GM18519 (cell line): ENCODE measurements around the gene ERMN.

Experiments used
- ATAC-seq: cut with Tn5 transposase; IDR thresholded peaks from one replicate; pipeline ENCODE4 v1.9.1; 2021; ENCODE audit warnings: mild to moderate bottlenecking, moderate library complexity; ENCODE audit not compliant: unreplicated experiment, low FRiP score

ERMN gene

GRCh38 chr2:157333304-157334047 is 7.9 kb upstream of the ERMN start:
- ATAC-seq = no peak

GRCh38 chr2:157329524-157329923 is 3.9 kb upstream of the ERMN start:
- ATAC-seq = no peak

DNA sequence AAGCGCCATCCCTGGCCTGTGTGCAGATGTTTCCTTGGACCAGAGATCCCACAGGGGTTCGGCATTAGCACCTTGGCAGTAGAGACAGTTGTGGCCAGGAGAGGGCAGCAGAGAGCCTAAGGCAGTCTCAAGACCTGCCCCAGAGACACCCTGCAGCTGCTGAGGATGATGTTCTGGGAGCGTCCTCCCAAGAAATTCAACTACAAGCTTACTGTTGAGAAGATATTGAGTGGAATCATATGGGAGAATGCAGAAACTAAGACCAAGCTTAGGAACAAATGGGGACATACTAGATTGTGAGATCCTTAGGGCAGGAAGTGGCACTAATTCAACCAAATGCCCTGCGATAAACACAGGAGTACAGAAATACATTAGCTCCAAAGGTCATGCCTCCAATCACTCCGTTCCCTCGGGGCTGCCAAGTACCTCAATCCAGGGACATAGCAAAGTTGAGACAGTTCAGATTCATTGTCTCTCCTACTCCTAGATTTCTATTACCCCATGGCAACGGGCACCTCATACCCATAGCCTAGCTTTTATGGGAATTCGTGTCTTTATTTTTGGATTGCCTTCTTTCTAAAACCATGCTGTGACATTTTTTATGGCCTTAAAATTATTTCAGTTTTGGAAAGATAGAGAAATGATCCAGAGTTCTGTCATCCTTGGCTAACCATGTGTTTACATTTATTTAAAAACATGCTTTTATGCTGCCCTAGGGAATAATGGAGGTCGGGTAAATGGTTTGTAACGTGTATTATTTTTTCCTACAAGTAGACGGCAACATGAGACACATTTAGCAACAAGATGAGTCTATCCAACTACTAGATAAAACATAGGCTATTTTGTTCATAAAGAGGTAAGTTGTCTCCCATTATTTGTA is 2.2 kb upstream of the ERMN start:
- peak; percentile 93 for ATAC-seq

- peak; percentile 20 for ATAC-seq
Observed at GRCh38 chr2:157327200-157327599, 1.6 kb upstream of the ERMN start.

GRCh38 chr2:157326698-157327097 is 1.1 kb upstream of the ERMN start:
- no peak for ATAC-seq

GRCh38 chr2:157324331-157324843 is 1.2 kb downstream of the ERMN start:
- no peak for ATAC-seq

DNA sequence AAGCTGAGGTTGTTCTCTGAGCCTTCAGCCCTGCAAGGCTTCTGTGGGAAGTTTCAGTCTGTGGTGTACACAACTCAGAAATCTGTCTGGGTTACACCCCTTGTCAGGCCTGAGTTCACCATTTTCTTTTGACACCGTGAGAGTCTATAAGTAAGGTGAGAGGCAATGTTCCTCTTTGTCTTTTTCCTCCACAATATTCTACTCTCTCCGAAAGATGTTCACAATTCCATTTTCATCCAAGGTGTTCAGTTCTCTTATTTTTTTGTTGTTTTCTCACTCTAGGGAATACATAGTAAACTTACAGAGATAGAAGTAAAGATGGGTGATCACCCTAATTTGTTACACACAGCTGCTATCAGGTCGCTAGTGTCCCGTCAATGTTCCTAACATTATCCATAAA is 3.2 kb downstream of the ERMN start:
- ATAC-seq = no peak

- no peak for ATAC-seq
Observed at GRCh38 chr2:157321466-157321865, 4.2 kb downstream of the ERMN start.

- no peak for ATAC-seq
Observed at GRCh38 chr2:157320409-157320808, 5.2 kb downstream of the ERMN start.

GRCh38 chr2:157319795-157320194 is 5.8 kb downstream of the ERMN start:
- no peak for ATAC-seq

GRCh38 chr2:157318884-157319283 is 6.7 kb downstream of the ERMN start:
- ATAC-seq = no peak

DNA sequence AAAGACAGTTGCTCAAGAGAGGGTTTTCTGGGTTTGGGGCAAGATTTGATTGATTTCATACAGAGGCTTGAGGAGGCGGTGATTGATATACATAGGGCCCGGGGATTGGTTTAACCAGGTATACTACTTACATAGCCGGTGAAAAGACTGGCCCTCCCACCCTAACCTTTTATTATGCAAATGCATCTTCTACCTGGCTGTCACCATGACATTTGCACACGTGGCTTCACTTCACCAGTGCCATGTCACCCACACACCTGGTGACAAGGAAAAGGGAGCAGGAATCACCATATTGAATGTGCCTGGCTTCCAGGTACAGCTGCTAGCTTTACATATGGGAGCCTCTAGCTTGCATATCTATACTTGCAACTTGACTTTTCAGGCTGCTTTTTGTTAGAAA is 9.7 kb downstream of the ERMN start:
- no peak for ATAC-seq

DNA sequence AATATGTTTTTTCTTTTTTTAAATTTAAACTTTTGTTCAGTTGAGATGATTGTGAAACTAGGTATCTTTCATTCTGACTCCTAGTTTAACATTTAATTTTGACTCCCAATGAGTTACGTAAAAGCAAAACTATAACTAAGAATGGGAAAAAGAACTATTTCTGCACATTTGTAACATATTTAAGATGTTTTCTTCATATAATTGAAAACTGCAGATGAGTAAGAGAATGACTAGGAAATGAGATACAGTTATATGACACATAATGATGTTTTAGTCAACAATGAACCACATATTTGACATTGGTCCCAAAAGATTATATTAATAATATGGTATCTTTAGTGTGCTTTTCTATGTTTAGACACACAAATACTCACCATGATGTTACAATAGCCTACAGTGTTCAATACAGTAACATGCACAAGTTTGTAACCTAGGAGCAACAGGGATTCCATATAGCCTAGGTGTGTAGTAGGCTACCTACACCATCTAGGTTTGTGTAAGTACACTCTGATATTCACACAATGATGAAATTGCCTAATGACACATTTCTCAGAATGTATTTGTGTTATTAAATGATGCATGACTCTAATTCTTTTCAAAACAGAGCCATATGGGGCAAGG is 12.6 kb downstream of the ERMN start:
- peak; percentile 63 for ATAC-seq

DNA sequence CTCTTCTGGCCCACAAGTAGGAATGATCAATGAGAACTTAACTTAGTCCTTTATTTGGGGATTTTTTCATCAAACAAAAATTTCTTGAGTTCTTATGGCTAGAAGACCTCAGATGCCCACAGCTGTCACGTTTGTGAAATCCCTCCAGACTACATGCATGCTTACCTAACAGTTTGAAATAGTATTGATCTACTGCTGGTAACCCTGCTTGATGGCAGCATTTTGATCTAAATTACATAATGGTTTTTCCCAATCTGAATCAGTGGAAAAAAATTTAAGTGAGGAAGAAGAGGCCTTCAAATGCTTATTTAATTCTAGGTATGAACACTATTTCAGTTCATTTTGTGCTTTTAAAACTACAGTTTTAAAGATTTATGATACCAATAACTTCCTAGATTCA is 13.9 kb downstream of the ERMN start:
- ATAC-seq = no peak

GRCh38 chr2:157309878-157310277 is 15.7 kb downstream of the ERMN start:
- no peak for ATAC-seq

- ATAC-seq = peak; percentile 39
Observed at GRCh38 chr2:157307021-157307420, 18.6 kb downstream of the ERMN start.

DNA sequence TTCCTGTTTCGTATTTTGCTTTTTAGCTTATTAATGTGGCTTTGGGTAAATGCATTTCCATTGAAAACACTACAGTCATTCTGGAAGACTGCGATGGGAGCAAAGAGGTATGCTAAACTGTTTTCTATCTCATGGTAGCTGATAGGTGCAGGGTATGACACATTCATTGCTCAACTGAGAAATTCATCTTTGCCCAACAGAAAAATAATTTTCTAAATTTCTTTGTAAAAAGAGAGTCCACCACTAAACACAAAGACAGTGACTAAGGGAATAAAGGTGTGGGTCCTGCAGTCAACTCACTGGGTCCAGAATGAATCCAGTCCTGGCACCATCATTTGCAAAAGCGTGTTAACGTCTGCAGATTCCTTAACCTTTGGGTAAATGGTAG is 19.9 kb downstream of the ERMN start:
- ATAC-seq = no peak

- no peak for ATAC-seq
Observed at GRCh38 chr2:157304811-157305722, 20.6 kb downstream of the ERMN start.

DNA sequence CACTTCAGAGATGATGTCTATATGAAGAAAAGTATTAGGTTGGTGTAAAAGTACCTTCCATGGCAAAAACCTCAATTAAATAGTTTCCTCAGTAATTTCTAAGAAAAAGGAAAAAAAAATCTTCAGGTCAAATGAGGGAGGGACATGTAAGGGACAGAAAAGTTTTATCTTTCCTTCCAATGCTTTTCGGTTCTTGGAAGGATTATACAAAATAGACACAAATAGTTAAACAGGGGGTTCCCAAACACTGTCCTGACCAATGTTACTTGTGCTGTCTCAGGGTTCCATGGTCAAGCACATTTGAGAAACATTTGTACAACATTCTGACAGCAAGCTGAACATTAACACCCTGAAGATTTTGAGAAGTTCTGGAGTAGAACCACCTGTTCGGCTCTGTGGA is 22.0 kb downstream of the ERMN start:
- ATAC-seq = no peak

- ATAC-seq = peak; percentile 75
Observed at GRCh38 chr2:157302492-157303099, 23.0 kb downstream of the ERMN start.
